Measurements from ENCODE around the gene PAK4.

GRCh38 chr19:39098365-39099269, 27.0 kb upstream of the PAK4 start:
- TF ChIP-seq CTCF (IDR thresholded peaks at IDR 0.05) (no peak), POLR2A (IDR thresholded peaks at IDR 0.05) (no peak), EP300 (IDR thresholded peaks at IDR 0.05) (no peak)

All from gastroesophageal sphincter (tissue), 3 donors.